CD4-positive, alpha-beta T cell treated with Interleukin-17A for 1 hour (primary cell): Measurements from ENCODE around the gene KRTAP9-4.
"Not testable (repeated sequence)": the region's sequence is repeated elsewhere in the genome, so short reads cannot be mapped to it uniquely, and the experiment has no call there.

Experiments used
- DNase-seq: peaks from one replicate; pipeline ENCODE4 v3.0.0-alpha.2; 2020

Gene KRTAP9-4

GRCh38 chr17:41267711-41268110 is 18.2 kb downstream of the KRTAP9-4 start:
- no peak for DNase-seq

- not testable (repeated sequence) for DNase-seq
Measured at GRCh38 chr17:41271323-41271722, 21.8 kb downstream of the KRTAP9-4 start.

GRCh38 chr17:41271858-41272257 is 22.4 kb downstream of the KRTAP9-4 start:
- DNase-seq, result no peak

- not testable (repeated sequence) for DNase-seq
Measured at GRCh38 chr17:41275648-41276190, 26.2 kb downstream of the KRTAP9-4 start, which contains the start of gene KRTAP9-7. KRTAP9-7 (plus strand) TSS chr17:41275698; CDS start chr17:41275698, 0 bp downstream.

GRCh38 chr17:41278176-41278955 is 28.9 kb downstream of the KRTAP9-4 start:
- DNase-seq, result no peak

- no peak for DNase-seq
Measured at GRCh38 chr17:41284043-41284442, 34.6 kb downstream of the KRTAP9-4 start.

GRCh38 chr17:41284546-41284945 is 35.1 kb downstream of the KRTAP9-4 start:
- DNase-seq, result no peak

- no peak for DNase-seq
Measured at GRCh38 chr17:41287050-41287449, 37.6 kb downstream of the KRTAP9-4 start.

GRCh38 chr17:41294016-41294415 is 44.5 kb downstream of the KRTAP9-4 start:
- no peak for DNase-seq

- DNase-seq, result no peak
Measured at GRCh38 chr17:41296846-41297245, 47.4 kb downstream of the KRTAP9-4 start.

GRCh38 chr17:41298458-41299135 is 49.1 kb downstream of the KRTAP9-4 start:
- no peak for DNase-seq
